Erythroblast (primary cell): Measurements from ENCODE around the gene PTK6.

Source experiments
- GATA1 ChIP-seq: IDR thresholded peaks from 2 replicates; pipeline ENCODE4 v1.6.1; 2011; ENCODE audit warnings: low read depth, mild to moderate bottlenecking, control low read depth, low read length, moderate library complexity
- POLR2A ChIP-seq: IDR thresholded peaks from 2 replicates; pipeline ENCODE4 v1.6.1; 2011; ENCODE audit warnings: mild to moderate bottlenecking, low read length

- TF ChIP-seq POLR2A (no peak), GATA1 (no peak)
Observed at GRCh38 chr20:63543733-63544132, 6.6 kb upstream of the PTK6 start.
